HCT116 (cell line): ENCODE measurements around the gene CETP. TPM values are rescaled to one million over a fixed set of nuclear protein-coding genes. Genes with fewer than 3 reads are reported as not detected.

ENCODE experiments used
- ATAC-seq: fragments of 200-7000 bp; cut with Tn5 transposase; 2 replicates; pipeline ENCODE4 v1.9.1; 2020; ENCODE audit warnings: mild to moderate bottlenecking, moderate library complexity
- BruUV-seq: library from RNA; stranded (reverse); fragments of 400-500 nt; replicated peaks from 2 replicates; lab custom pipeline; 2021; lab: Mats Ljungman, UMichigan
- CTCF ChIA-PET: fragments of 300-600 bp; sonication (Branson Sonifier 250); formaldehyde crosslinking; loops from one replicate; lab custom pipeline; 2021; ENCODE audit warnings: antibody characterized with exemption; lab: Charles Lee
- POLR2A ChIA-PET: fragments of 300-600, 350-600 bp; sonication (Branson Sonifier 250); formaldehyde crosslinking; loops from one replicate; lab custom pipeline; 2021; ENCODE audit warnings: antibody characterized with exemption; lab: Charles Lee
- RAD21 ChIA-PET, 2 experiments: fragments of 300-600 bp; sonication (Branson Sonifier 250); formaldehyde crosslinking; loops; one replicate each; lab custom pipeline; 2023; ENCODE audit warnings: low total read pairs in 2 of 2; ENCODE audit not compliant: uncharacterized antibody in 2 of 2, unreplicated experiment in 2 of 2, low non-redundant PET in 1 of 2; lab: Charles Lee
- DNase-seq: peaks from one replicate; pipeline ENCODE4 v3.0.0-alpha.2; 2010; ENCODE audit warnings: low read depth, low spot score
- H2AFZ ChIP-seq: fragments of 200-600 bp; shearing (Covaris generic), sonication (generic); 2 replicates; pipeline ENCODE4 v1.6.1; 2017; ENCODE audit warnings: low read depth, mixed run types, mixed read lengths, antibody characterized with exemption, low read length; ENCODE audit not compliant: poor library complexity, severe bottlenecking
- H3K27ac ChIP-seq: 2 replicates; pipeline ENCODE4 v1.5.1; 2012; ENCODE audit warnings: low read depth, low read length
- H3K27me3 ChIP-seq: fragments of 200-600 bp; sonication (generic); 2 replicates; pipeline ENCODE4 v1.6.1; 2016; ENCODE audit warnings: mixed run types, low read length, mixed read lengths; ENCODE audit not compliant: insufficient read depth
- H3K36me3 ChIP-seq, 2 experiments: fragments of 200-500 bp in 1 of 2; fragments of 200-600 bp in 1 of 2; sonication (Bioruptor generic) in 1 of 2; sonication (generic) in 1 of 2; 2 replicates each; pipeline versions ENCODE4 v1.5.1 to v1.6.1; 2014 to 2016; ENCODE audit warnings: low read length in 2 of 2, inconsistent platforms in 1 of 2, mixed read lengths in 1 of 2, mixed run types in 1 of 2; ENCODE audit not compliant: insufficient read depth in 2 of 2, control insufficient read depth in 1 of 2
- H3K4me1 ChIP-seq, 2 experiments: fragments of 200-600 bp in 1 of 2; sonication (generic) in 1 of 2; 2 replicates each; pipeline versions ENCODE4 v1.5.1 to v1.6.1; 2012 to 2017; ENCODE audit warnings: low read length in 2 of 2, inconsistent platforms in 1 of 2, mild to moderate bottlenecking in 1 of 2, mixed read lengths in 1 of 2, mixed run types in 1 of 2, moderate library complexity in 1 of 2; ENCODE audit not compliant: insufficient read depth in 2 of 2, control insufficient read depth in 1 of 2
- H3K4me2 ChIP-seq: fragments of 200-600 bp; sonication (generic); 2 replicates; pipeline ENCODE4 v1.6.1; 2017; ENCODE audit warnings: mixed run types, low read length, mixed read lengths
- H3K4me3 ChIP-seq, 2 experiments: fragments of 200-600 bp in 1 of 2; sonication (generic) in 1 of 2; replicated peaks in 1 of 2; 2 replicates each; pipeline ENCODE4 v1.5.1; 2011 to 2016; ENCODE audit warnings: low read length in 2 of 2, control low read depth in 1 of 2, low read depth in 1 of 2, mild to moderate bottlenecking in 1 of 2, mixed read lengths in 1 of 2, mixed run types in 1 of 2
- H3K79me2 ChIP-seq: fragments of 200-600 bp; sonication (generic); 2 replicates; pipeline ENCODE4 v1.6.1; 2017; ENCODE audit warnings: mild to moderate bottlenecking, mixed run types, low read length, moderate library complexity, mixed read lengths; ENCODE audit not compliant: insufficient read depth
- H3K9ac ChIP-seq: fragments of 200-600 bp; sonication (generic); 2 replicates; pipeline ENCODE4 v1.6.1; 2016; ENCODE audit warnings: low read length, mixed read lengths
- H3K9me2 ChIP-seq: fragments of 200-600 bp; sonication (generic), shearing (Covaris generic); 2 replicates; pipeline ENCODE4 v1.6.1; 2017; ENCODE audit warnings: mixed run types, mild to moderate bottlenecking, moderate library complexity; ENCODE audit not compliant: insufficient read depth
- H3K9me3 ChIP-seq, 2 experiments: fragments of 200-500 bp in 1 of 2; fragments of 200-600 bp in 1 of 2; sonication (Bioruptor generic) in 1 of 2; sonication (generic) in 1 of 2; 2 replicates each; pipeline ENCODE4 v1.6.1; 2014 to 2017; ENCODE audit warnings: low read length in 2 of 2, mixed read lengths in 2 of 2, inconsistent platforms in 1 of 2, low read depth in 1 of 2, mild to moderate bottlenecking in 1 of 2, mixed run types in 1 of 2, moderate library complexity in 1 of 2; ENCODE audit not compliant: control insufficient read depth in 1 of 2, insufficient read depth in 1 of 2
- H4K20me1 ChIP-seq: fragments of 200-600 bp; sonication (generic), shearing (Covaris generic); 2 replicates; pipeline ENCODE4 v1.6.1; 2017; ENCODE audit warnings: mixed run types, mild to moderate bottlenecking, moderate library complexity; ENCODE audit not compliant: insufficient read depth
- CBX3 ChIP-seq: IDR thresholded peaks from 2 replicates; pipeline ENCODE4 v1.6.1; 2012; ENCODE audit warnings: low read depth
- CEBPB ChIP-seq: IDR thresholded peaks from 2 replicates; pipeline ENCODE4 v1.6.1; 2012; ENCODE audit warnings: low read depth
- EGR1 ChIP-seq: IDR thresholded peaks from 2 replicates; pipeline ENCODE4 v1.6.1; 2012; ENCODE audit warnings: low read depth
- ELF1 ChIP-seq: IDR thresholded peaks from 2 replicates; pipeline ENCODE4 v1.6.1; 2012; ENCODE audit warnings: low read depth, borderline replicate concordance
- EZH2phosphoT487 ChIP-seq: fragments of 200-600 bp; IDR thresholded peaks from 2 replicates; pipeline ENCODE4 v1.6.1; 2018; ENCODE audit warnings: antibody characterized with exemption, borderline replicate concordance
- JUND ChIP-seq: IDR thresholded peaks from 2 replicates; pipeline ENCODE4 v1.6.1; 2012
- POLR2A ChIP-seq: IDR thresholded peaks from 2 replicates; pipeline ENCODE4 v1.7.0; 2011; ENCODE audit warnings: borderline replicate concordance; ENCODE audit not compliant: insufficient read depth, insufficient read length; ENCODE audit errors: extremely low read depth
- POLR2AphosphoS5 ChIP-seq: IDR thresholded peaks from 2 replicates; pipeline ENCODE4 v1.6.1; 2011; ENCODE audit warnings: mild to moderate bottlenecking, low read depth, low read length, moderate library complexity
- SIN3A ChIP-seq: IDR thresholded peaks from 2 replicates; pipeline ENCODE4 v1.6.1; 2012; ENCODE audit warnings: low read depth
- SRF ChIP-seq: IDR thresholded peaks from 2 replicates; pipeline ENCODE4 v1.6.1; 2012; ENCODE audit warnings: low read depth
- TCF7L2 ChIP-seq: IDR thresholded peaks from 2 replicates; pipeline ENCODE4 v1.7.0; 2011; ENCODE audit warnings: borderline replicate concordance, inconsistent platforms; ENCODE audit not compliant: insufficient read depth, insufficient read length; ENCODE audit errors: extremely low read depth
- ZBTB33 ChIP-seq: IDR thresholded peaks from 2 replicates; pipeline ENCODE4 v1.6.1; 2011; ENCODE audit warnings: mild to moderate bottlenecking, low read length, moderate library complexity; ENCODE audit not compliant: insufficient replicate concordance; ENCODE audit errors: extremely low read depth
- ZFX ChIP-seq: fragments of 450-650 bp; IDR thresholded peaks from 2 replicates; pipeline ENCODE4 v1.6.1; 2017
- ZNF274 ChIP-seq: fragments of 200-500 bp; sonication (Bioruptor generic); IDR thresholded peaks from 2 replicates; pipeline ENCODE4 v1.6.1; 2014; ENCODE audit warnings: mild to moderate bottlenecking, low read depth, low read length, inconsistent platforms
- intact Hi-C: fragments of 100-400 bp; cut with micrococcal nuclease; formaldehyde crosslinking; loops from 2 replicates; pipeline ENCODE4 v1.10.0; 2022
- total RNA-seq: library from RNA; stranded (reverse); gene quantifications from one replicate; pipeline ENCODE4 v1.2.1, GENCODE V29; 2021; ENCODE audit not compliant: unreplicated experiment
- TF ChIP-seq, protein P1 (sequence below): IDR thresholded peaks from 2 replicates; pipeline ENCODE4 v1.6.1; 2012
- TF ChIP-seq, protein P2 (sequence below): IDR thresholded peaks from 2 replicates; pipeline ENCODE4 v1.6.1; 2012; ENCODE audit warnings: low read depth
- TF ChIP-seq, protein P3 (sequence below): IDR thresholded peaks from 2 replicates; pipeline ENCODE4 v1.6.1; 2012

The CETP gene
- total RNA-seq, 1 experiment from 2014 or later = not detected

DNA sequence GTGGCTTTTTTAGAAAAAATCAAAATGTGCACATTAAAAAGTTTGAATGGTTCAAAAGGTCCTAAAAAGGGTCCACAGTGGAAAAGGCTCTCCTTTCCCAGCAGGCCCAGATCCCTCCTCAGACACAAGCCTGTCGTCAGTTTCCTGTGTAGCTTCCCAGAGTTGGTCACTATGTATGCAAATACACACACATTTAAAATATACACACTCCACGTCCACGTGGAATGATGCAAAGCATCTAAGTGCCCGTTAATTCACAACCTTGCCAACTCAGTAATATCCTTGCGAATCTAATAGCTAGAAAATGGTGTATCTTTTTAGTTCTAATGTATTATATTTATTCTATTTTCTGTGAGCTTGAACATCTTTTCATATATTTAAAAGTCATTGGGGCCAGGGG lies 45.3 kb downstream of the CETP start:
- TF ChIP-seq ZBTB33 (no peak), EGR1 (no peak), POLR2AphosphoS5 (no peak), EZH2phosphoT487 (no peak), ELF1 (no peak), TCF7L2 (no peak), JUND (no peak), POLR2A (no peak)
- TF ChIP-seq, protein P1, sequence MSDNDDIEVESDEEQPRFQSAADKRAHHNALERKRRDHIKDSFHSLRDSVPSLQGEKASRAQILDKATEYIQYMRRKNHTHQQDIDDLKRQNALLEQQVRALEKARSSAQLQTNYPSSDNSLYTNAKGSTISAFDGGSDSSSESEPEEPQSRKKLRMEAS = no peak
- Histone ChIP-seq H4K20me1 (no peaks in the 10 kb centered on the region), H3K4me2 (no peak overlapping the region), H3K79me2 (no peaks in the 10 kb centered on the region), H3K9me3 (no peaks in the 10 kb centered on the region), H3K4me1 (no peaks in the 10 kb centered on the region), H3K9me2 (no peaks in the 10 kb centered on the region), H3K36me3 (no peaks in the 10 kb centered on the region), H3K27me3 (no peaks in the 10 kb centered on the region), H3K27ac (no peak overlapping the region), H3K9ac (no peak overlapping the region), H2AFZ (no peak overlapping the region), H3K4me3 (no peak overlapping the region)
- ChIA-PET POLR2A (no interaction called here), CTCF (no interaction called here), RAD21 (no interaction called here)
- no TSS peak for BruUV-seq
- intact Hi-C loops = no loop called here
- DNase-seq = no peak
- ATAC-seq = no peak

GRCh38 chr16:57007530-57007929 lies 45.8 kb downstream of the CETP start:
- Histone ChIP-seq H3K27me3 (no peaks in the 10 kb centered on the region), H3K4me2 (no peak overlapping the region), H3K4me1 (peaks cover 0 to 4% of the 10 kb centered on the region in 2 experiments; a peak in 2 of 4 replicates), H4K20me1 (no peaks in the 10 kb centered on the region), H3K9me2 (no peaks in the 10 kb centered on the region), H2AFZ (no peak overlapping the region), H3K27ac (no peak overlapping the region), H3K36me3 (no peaks in the 10 kb centered on the region), H3K9ac (no peak overlapping the region), H3K9me3 (no peaks in the 10 kb centered on the region), H3K79me2 (no peaks in the 10 kb centered on the region), H3K4me3 (no peak overlapping the region)
- BruUV-seq = no TSS peak
- DNase-seq = no peak
- no peak for ATAC-seq
- RAD21 ChIA-PET = no interaction called here
- POLR2A ChIA-PET = interaction anchor here (0.8 kb wide), 1 partner anchor 86 kb away, joined by 4 read pairs; no protein-coding TSS in a partner anchor
- intact Hi-C loops = no loop called here
- CTCF ChIA-PET = no interaction called here
- TF ChIP-seq EGR1 = no peak
- TF ChIP-seq, protein P2, sequence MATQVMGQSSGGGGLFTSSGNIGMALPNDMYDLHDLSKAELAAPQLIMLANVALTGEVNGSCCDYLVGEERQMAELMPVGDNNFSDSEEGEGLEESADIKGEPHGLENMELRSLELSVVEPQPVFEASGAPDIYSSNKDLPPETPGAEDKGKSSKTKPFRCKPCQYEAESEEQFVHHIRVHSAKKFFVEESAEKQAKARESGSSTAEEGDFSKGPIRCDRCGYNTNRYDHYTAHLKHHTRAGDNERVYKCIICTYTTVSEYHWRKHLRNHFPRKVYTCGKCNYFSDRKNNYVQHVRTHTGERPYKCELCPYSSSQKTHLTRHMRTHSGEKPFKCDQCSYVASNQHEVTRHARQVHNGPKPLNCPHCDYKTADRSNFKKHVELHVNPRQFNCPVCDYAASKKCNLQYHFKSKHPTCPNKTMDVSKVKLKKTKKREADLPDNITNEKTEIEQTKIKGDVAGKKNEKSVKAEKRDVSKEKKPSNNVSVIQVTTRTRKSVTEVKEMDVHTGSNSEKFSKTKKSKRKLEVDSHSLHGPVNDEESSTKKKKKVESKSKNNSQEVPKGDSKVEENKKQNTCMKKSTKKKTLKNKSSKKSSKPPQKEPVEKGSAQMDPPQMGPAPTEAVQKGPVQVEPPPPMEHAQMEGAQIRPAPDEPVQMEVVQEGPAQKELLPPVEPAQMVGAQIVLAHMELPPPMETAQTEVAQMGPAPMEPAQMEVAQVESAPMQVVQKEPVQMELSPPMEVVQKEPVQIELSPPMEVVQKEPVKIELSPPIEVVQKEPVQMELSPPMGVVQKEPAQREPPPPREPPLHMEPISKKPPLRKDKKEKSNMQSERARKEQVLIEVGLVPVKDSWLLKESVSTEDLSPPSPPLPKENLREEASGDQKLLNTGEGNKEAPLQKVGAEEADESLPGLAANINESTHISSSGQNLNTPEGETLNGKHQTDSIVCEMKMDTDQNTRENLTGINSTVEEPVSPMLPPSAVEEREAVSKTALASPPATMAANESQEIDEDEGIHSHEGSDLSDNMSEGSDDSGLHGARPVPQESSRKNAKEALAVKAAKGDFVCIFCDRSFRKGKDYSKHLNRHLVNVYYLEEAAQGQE = no peak
- no peak for TF ChIP-seq SIN3A
- TF ChIP-seq, protein P3, sequence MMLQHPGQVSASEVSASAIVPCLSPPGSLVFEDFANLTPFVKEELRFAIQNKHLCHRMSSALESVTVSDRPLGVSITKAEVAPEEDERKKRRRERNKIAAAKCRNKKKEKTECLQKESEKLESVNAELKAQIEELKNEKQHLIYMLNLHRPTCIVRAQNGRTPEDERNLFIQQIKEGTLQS = no peak
- TF ChIP-seq CEBPB = no peak
- TF ChIP-seq POLR2A = no peak
- no peak for TF ChIP-seq CBX3
- TF ChIP-seq ZNF274 = no peak
- TF ChIP-seq ZFX = no peak
- TF ChIP-seq ELF1 = no peak
- TF ChIP-seq JUND = no peak
- no peak for TF ChIP-seq SRF
- no peak for TF ChIP-seq POLR2AphosphoS5
